ENCODE data around the gene CLMP.
"Not testable (repeated sequence)": the region's sequence is repeated elsewhere in the genome, so short reads cannot be mapped to it uniquely, and the experiment has no call there.

CLMP gene

DNA sequence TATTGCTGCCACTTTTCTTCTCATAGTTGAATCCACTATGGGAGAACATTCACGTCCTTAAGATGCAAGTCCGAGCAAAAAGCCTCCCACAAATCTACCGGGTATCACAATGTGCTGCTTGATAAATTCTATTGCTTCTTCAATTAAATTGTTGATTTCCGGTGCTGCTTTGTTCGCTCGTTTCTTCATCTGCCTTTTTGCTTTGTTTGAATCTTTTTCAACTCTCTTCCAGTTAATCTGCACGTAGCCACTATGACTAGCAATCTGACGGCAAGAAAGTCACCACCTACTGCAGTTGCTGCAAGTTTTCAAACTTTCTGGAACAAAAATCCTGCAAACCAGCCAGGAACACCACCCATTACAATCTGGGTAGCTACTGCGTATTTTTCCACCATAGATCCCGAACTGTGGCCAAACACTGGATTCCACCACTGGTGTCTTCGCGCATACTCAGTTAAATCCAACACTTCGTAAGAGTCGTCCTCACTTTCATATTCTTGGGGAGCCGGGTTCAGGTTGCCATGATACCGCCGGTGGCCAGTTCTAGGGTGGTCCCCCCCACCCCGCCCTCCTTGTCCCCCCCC is 59.1 kb downstream of the CLMP start:
- no peak for DNase-seq (ENCODE audit: low read depth, low spot score)

- no peak for DNase-seq (ENCODE audit: low read depth, low spot score)
Measured at GRCh38 chr11:123132881-123133280, 62.2 kb downstream of the CLMP start.

- not testable (repeated sequence) for DNase-seq (ENCODE audit: low read depth, low spot score)
Measured at GRCh38 chr11:123132034-123132766, 62.8 kb downstream of the CLMP start.

GRCh38 chr11:123129920-123130319 is 65.1 kb downstream of the CLMP start:
- DNase-seq (ENCODE audit: low read depth, low spot score), result no peak

GRCh38 chr11:123125169-123125568 is 69.9 kb downstream of the CLMP start:
- no peak for DNase-seq (ENCODE audit: low read depth, low spot score)

DNA sequence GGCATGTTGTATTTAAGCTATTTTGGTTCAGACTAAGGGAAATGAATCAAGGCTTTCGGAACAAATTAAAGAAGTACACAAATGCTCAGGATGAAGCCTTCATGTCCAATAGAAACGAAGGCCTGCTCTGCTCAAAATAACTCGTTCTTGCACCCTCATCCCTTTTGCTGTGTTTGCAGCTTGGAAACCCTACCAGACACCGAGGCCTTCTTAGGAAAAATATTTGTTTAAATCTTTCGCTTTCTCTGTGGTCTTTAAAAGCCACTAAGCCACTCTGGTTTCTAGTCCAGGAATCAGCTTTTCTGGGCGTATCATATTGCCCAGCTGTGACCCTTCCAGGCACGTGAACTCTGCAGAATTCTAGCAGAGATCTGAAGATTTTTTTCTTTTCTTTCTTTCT is 72.2 kb downstream of the CLMP start:
- no peak for DNase-seq (ENCODE audit: low read depth, low spot score)

GRCh38 chr11:123122341-123122740 is 72.7 kb downstream of the CLMP start:
- no peak for DNase-seq (ENCODE audit: low read depth, low spot score)

GRCh38 chr11:123116486-123116885 is 78.6 kb downstream of the CLMP start:
- DNase-seq (ENCODE audit: low read depth, low spot score), result no peak

DNA sequence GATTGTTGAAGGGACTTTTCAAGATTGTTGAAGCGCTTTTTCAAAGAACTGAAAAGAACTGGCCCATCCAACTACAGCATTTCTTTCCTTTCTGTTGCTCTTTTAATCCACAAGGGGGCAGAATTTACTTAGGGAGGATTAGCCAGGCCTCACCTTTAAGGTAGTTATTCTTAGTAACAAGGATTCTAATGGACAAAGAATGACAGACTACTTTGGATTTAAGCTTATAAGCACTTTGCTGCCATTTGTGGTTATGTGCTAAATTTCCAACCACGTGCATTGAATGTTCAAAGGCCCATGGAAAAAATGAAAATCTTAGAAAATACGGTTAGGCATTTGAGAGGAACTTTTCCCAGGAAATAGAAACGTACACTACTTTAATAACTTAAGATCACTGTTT is 83.6 kb downstream of the CLMP start:
- DNase-seq (ENCODE audit: low read depth, low spot score), result peak; percentile 36

GRCh38 chr11:123110397-123110796 is 84.7 kb downstream of the CLMP start:
- no peak for DNase-seq (ENCODE audit: low read depth, low spot score)

- DNase-seq (ENCODE audit: low read depth, low spot score), result no peak
Measured at GRCh38 chr11:123107945-123108495, 87.0 kb downstream of the CLMP start.

DNA sequence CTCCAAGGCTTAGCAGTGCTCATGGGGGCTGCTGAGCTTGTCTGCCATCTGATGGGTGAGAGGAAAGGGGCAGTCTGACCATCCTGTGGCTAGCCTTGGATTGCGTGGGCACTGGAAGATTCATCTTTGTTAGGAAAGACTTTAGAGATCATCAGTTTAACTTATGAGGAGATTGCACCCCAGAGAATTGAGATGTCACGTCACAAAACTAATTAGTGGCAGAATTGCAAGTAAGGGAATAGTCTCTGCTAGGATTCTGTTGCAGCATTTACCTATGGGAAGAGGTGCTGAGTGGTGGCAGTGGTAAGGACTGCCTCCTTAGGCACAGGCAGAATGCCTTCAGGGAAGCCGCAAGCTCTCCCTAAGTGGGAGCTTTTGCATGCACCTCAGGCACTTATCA is 90.4 kb downstream of the CLMP start:
- no peak for DNase-seq (ENCODE audit: low read depth, low spot score)

DNA sequence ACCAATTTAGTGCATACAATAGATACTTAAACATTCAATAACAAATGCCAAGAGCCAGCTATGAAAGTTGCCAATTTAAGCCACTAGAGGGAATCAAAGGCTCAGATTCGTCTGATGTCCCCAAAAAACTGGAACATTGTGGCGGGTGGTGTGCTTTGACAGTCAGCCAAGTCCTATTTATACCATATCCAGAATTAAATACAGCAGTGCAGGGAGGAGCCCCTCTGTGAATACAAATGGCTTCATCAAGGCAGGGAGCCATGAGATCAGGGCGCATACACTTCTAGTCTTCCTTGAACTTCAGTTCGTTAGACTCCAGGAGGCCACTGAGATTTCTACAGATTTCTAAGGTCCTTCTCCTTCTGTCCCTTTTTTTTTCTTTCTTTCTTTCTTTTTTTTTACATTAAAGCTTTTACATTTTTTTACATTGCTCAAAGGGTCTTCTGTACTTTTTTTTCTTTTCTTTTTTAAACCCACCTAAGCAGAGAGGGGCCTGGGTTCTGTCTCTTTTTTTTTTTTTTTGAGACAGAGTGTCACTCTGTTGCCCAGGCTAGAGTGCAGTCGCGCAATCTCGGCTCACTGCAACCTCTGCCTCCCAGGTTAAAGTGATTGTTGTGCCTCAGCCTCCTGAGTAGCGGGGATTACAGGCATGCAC is 91.6 kb downstream of the CLMP start:
- DNase-seq (ENCODE audit: low read depth, low spot score), result peak; percentile 51

DNA sequence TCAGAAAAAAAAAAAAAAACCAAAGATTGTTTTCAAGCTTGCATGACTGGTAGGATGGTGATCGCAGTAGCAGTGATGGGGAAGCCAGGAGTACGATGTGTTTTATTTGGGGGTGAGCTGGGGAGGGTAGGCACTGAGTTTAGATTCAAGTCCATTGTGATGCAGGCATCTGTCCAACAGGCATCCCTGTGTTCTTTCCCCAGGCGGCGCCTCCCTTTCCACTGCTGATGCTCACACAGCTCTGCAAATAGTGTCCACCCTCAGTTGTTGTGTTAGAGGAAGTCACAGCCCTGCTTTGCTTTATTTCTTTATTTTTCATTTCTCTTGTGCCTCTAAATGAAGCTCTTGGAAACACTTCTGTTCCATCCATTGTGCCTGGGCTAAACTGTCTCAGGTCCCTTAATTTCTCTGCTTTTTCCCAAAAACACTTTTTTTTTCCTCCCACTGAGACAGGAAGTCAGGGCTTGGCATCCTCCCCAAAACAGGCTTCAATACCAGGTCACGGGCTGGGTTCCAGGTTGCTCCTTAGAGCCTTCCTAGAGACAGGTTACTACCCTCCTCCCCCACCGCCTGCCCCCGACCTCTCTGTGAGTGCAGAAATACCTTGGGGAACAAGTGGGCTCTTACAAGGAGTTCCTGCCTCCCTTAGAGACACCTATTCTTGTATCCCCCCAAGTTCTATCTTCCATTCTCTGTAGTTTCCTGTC is 94.5 kb downstream of the CLMP start:
- DNase-seq (ENCODE audit: low read depth, low spot score), result no peak

- no peak for DNase-seq (ENCODE audit: low read depth, low spot score)
Measured at GRCh38 chr11:123098990-123099389, 96.1 kb downstream of the CLMP start.

GRCh38 chr11:123093739-123094138 is 101.3 kb downstream of the CLMP start:
- no peak for DNase-seq (ENCODE audit: low read depth, low spot score)

DNA sequence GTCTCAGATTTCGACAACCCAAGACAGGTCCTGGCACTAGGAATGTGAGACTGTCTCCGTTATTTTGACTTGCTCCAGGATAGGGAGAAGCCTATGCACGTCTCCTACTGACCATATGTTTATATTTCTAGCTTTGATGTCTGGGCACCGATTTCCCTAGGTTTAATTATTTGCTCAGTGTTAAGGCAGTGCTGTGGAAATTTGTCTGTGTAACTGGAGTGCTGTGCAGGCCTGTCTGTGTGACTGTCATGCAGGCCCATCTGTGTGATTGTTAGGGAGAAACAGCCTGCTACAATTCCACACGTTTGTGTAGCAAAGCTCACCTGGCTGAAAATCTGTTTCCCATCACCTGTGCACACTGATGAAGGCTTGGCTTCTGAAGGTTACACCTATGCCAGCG is 103.5 kb downstream of the CLMP start:
- DNase-seq (ENCODE audit: low read depth, low spot score), result no peak

GRCh38 chr11:123090168-123090567 is 104.9 kb downstream of the CLMP start:
- not testable (repeated sequence) for DNase-seq (ENCODE audit: low read depth, low spot score)

DNA sequence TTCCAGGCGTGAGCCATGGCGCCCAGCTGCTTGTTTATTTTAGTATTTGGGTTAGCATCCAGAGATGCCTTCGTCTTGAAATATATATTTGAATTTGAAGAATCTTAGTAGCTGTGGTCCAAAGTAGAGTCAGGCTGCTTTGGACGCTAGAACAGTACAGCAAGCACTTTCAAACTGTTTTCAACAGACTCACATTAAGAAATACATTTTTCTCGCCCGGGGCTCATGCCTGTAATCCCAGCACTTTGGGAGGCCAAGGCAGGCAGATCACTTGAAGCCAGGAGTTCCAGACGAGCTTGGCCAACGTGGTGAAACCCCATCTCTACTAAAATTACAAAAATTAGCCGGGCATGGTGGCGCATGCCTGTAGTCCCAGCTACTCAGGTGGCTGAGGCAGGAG is 106.2 kb downstream of the CLMP start:
- not testable (repeated sequence) for DNase-seq (ENCODE audit: low read depth, low spot score)

GRCh38 chr11:123087657-123088056 is 107.4 kb downstream of the CLMP start:
- not testable (repeated sequence) for DNase-seq (ENCODE audit: low read depth, low spot score)

DNA sequence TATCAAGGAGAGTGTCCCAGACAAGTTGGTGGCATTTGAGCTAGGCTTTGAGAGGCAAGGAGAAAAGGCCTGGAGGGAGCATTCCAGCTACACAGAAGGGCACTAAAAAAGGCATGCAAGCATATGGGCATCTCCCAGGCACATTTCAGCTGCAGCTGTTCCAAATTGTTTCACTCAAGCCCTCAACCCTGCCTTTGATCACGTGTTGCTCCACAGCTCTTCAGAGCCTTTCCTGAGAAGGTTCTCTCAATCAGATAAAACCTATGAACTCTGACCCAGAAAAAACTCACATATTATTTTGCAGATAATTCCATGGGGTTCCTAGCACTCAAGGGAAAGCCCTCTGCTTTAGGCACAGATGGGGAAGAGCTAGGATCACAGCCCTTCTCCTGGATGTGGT is 108.7 kb downstream of the CLMP start:
- DNase-seq (ENCODE audit: low read depth, low spot score), result no peak

DNA sequence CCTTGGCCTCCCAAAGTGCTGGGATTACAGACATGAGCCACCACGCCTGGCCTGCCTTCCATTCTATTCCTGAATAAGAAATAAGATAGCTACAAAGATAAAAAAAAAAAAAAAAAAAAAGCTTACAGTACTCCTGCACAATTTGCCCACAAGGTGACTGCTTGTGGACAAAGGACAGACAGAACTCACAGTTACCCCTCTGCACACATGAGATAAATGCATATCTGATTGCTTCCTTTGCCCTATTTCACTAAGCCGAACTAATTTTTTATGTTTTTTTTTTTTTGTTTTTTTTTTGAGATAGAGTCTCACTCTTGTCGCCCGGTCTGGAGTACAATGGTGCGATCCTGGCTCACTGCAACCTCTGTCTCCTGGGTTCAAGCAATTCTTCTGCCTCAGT is 109.6 kb downstream of the CLMP start:
- DNase-seq (ENCODE audit: low read depth, low spot score), result no peak

All from ELF-1 (cell line).